Transverse colon (tissue), 4 donors: ENCODE data around the gene RERGL. TPM values are rescaled to one million over a fixed set of nuclear protein-coding genes. Genes with fewer than 3 reads are reported as not detected.
"Not testable (repeated sequence)": the region's sequence is repeated elsewhere in the genome, so short reads cannot be mapped to it uniquely, and the experiment has no call there.

Experiments used
- DNase-seq: peaks from one replicate; pipeline ENCODE4 v3.0.0-alpha.2; 2019
- H3K27ac ChIP-seq, 4 donors: fragments of 200-600 bp; sonication (generic); 2 replicates each; pipeline ENCODE4 v1.5.1; 2016 to 2018; ENCODE audit warnings: inconsistent platforms in 4 of 4
- H3K27me3 ChIP-seq: fragments of 200-600 bp; sonication (generic); 2 replicates; pipeline ENCODE4 v1.5.1; 2017; ENCODE audit warnings: inconsistent platforms
- H3K36me3 ChIP-seq, 4 donors: fragments of 200-600 bp; sonication (generic); 2 replicates each; pipeline ENCODE4 v1.5.1; 2017 to 2019; ENCODE audit warnings: inconsistent platforms in 4 of 4
- H3K4me1 ChIP-seq, 4 donors: fragments of 200-600 bp; sonication (generic); 2 replicates each; pipeline ENCODE4 v1.5.1; 2017 to 2020; ENCODE audit warnings: inconsistent platforms in 4 of 4
- H3K4me3 ChIP-seq, 4 donors: fragments of 200-600 bp; sonication (generic); 1 replicate in 1 of 4; 2 replicates in 3 of 4; pipeline versions ENCODE4 v1.5.1 to v1.6.1; 2017 to 2019; ENCODE audit warnings: inconsistent platforms in 4 of 4
- H3K9me3 ChIP-seq, 2 donors: fragments of 200-600 bp; sonication (generic); 2 replicates each; pipeline ENCODE4 v1.5.1; 2017 to 2019; ENCODE audit warnings: inconsistent platforms in 2 of 2
- CTCF ChIP-seq, 5 experiments: fragments of 200-600 bp in 3 of 5; fragments of 450-650 bp in 2 of 5; sonication (generic) in 3 of 5; IDR thresholded peaks; 1 replicate in 2 of 5; 2 replicates in 3 of 5; pipeline ENCODE4 v1.5.1; 2016 to 2017; ENCODE audit warnings: antibody characterized with exemption in 5 of 5, inconsistent platforms in 3 of 5, mild to moderate bottlenecking in 2 of 5, moderate library complexity in 1 of 5
- EP300 ChIP-seq: sonication (generic); formaldehyde crosslinking; IDR thresholded peaks from one replicate; pipeline ENCODE4 v1.6.1; 2017; ENCODE audit warnings: antibody characterized with exemption, low read depth
- POLR2A ChIP-seq: fragments of 450-650 bp; IDR thresholded peaks from one replicate; pipeline ENCODE4 v1.6.1; 2016; ENCODE audit warnings: antibody characterized with exemption, mild to moderate bottlenecking, moderate library complexity
- POLR2AphosphoS5 ChIP-seq, 3 donors: sonication (generic); formaldehyde crosslinking; IDR thresholded peaks; one replicate each; pipeline ENCODE4 v1.6.1; 2016; ENCODE audit warnings: antibody characterized with exemption in 3 of 3
- WGBS, 2 donors: methylation state at CpG; one replicate each; pipeline ENCODE4 v1.1.5; 2018; ENCODE audit warnings: low coverage in 1 of 2; 5-methylcytosine and 5-hydroxymethylcytosine counted together
- in situ Hi-C, 4 donors: fragments of 200-750 bp; cut with MboI; loops; one replicate each; pipeline versions ENCODE4 v1.15.0 to v1.15.1; 2017; ENCODE audit warnings: low sequenced_read_pairs in 3 of 4, low pct_ligation_motif_present in 1 of 4, low pct_unique_long_range_greater_than_20kb in 1 of 4
- intact Hi-C: fragments of 100-400 bp; cut with DNase I; formaldehyde crosslinking; loops from one replicate; pipeline ENCODE4 v1.15.1; 2023; ENCODE audit warnings: low total_unique reads
- total RNA-seq, 4 donors: library from RNA; depleted of rRNA; stranded (reverse); fragments of >200 nt; gene quantifications; one replicate each; pipeline ENCODE4 v1.1.0, GENCODE V29; 2016

Gene RERGL
- total RNA-seq, 4 donors from 2014 or later: 1.1 to 1.5 (median 1.2) TPM; not detected in 1

- Histone ChIP-seq H3K27ac (no peak overlapping the region), H3K9me3 (no peaks in the 10 kb centered on the region), H3K4me1 (no peaks in the 10 kb centered on the region), H3K36me3 (no peaks in the 10 kb centered on the region), H3K4me3 (no peak overlapping the region), H3K27me3 (no peaks in the 10 kb centered on the region)
- in situ Hi-C loops (no loop called here), intact Hi-C loops (no loop called here)
- no peak for TF ChIP-seq EP300
- TF ChIP-seq POLR2A: no peak
- no peak for TF ChIP-seq CTCF (IDR thresholded peaks at IDR 0.05)
- no peak for TF ChIP-seq POLR2AphosphoS5 (IDR thresholded peaks at IDR 0.05)
- WGBS, 2 donors: 74 to 86% methylated on average over 5 to 14 of the region's 14 CpGs
- no peak for DNase-seq
These were observed 17.3 kb downstream of the RERGL start for GRCh38 chr12:18072723-18073122.

GRCh38 chr12:18071336-18071735, 18.7 kb downstream of the RERGL start:
- Histone ChIP-seq H3K27me3 (no peaks in the 10 kb centered on the region), H3K4me1 (no peaks in the 10 kb centered on the region), H3K4me3 (no peak overlapping the region), H3K36me3 (no peaks in the 10 kb centered on the region), H3K9me3 (no peaks in the 10 kb centered on the region), H3K27ac (no peak overlapping the region)
- intact Hi-C loops (no loop called here), in situ Hi-C loops (no loop called here)
- no peak for DNase-seq
- no peak for TF ChIP-seq CTCF (IDR thresholded peaks at IDR 0.05)
- no peak for TF ChIP-seq POLR2A
- no peak for TF ChIP-seq EP300
- no peak for TF ChIP-seq POLR2AphosphoS5 (IDR thresholded peaks at IDR 0.05)
- 65 to 67% methylated on average over 4 of the region's 4 CpGs for WGBS, 2 donors

- no peaks in the 10 kb centered on the region for H3K36me3 ChIP-seq
- WGBS, 2 donors: 31 to 60% methylated on average over 3 of the region's 3 CpGs
- no peak for DNase-seq
- H3K4me1 ChIP-seq: no peaks in the 10 kb centered on the region
- TF ChIP-seq CTCF (IDR thresholded peaks at IDR 0.05): no peak
- TF ChIP-seq POLR2A: no peak
- TF ChIP-seq POLR2AphosphoS5 (IDR thresholded peaks at IDR 0.05): no peak
- TF ChIP-seq EP300: no peak
- intact Hi-C loops (no loop called here), in situ Hi-C loops (no loop called here)
- no peaks in the 10 kb centered on the region for H3K27me3 ChIP-seq
- no peaks in the 10 kb centered on the region for H3K9me3 ChIP-seq
- no peak overlapping the region for H3K4me3 ChIP-seq
- H3K27ac ChIP-seq: no peak overlapping the region
These were observed 21.6 kb downstream of the RERGL start for GRCh38 chr12:18068355-18068754.

GRCh38 chr12:18066666-18067065, 23.3 kb downstream of the RERGL start:
- Histone ChIP-seq H3K27me3 (no peaks in the 10 kb centered on the region), H3K4me3 (no peak overlapping the region), H3K9me3 (no peaks in the 10 kb centered on the region), H3K4me1 (no peaks in the 10 kb centered on the region), H3K36me3 (no peaks in the 10 kb centered on the region), H3K27ac (no peak overlapping the region)
- 28 to 40% methylated on average over 4 of the region's 4 CpGs for whole genome bisulfite sequencing, 2 donors
- intact Hi-C loops (no loop called here), in situ Hi-C loops (no loop called here)
- TF ChIP-seq EP300 (no peak), POLR2AphosphoS5 (IDR thresholded peaks at IDR 0.05) (no peak), CTCF (IDR thresholded peaks at IDR 0.05) (no peak), POLR2A (no peak)
- no peak for DNase-seq

- DNase-seq, H3K9me3 ChIP-seq, H3K27me3 ChIP-seq, H3K27ac ChIP-seq, intact Hi-C loops, H3K4me1 ChIP-seq, H3K4me3 ChIP-seq, H3K36me3 ChIP-seq, in situ Hi-C loops: not testable (repeated sequence)
- 85% methylated on average over 4 of the region's 4 CpGs; no CpG with 5 or more reads in 1 of the 2 donors for WGBS, 2 donors
These were observed 27.1 kb downstream of the RERGL start for GRCh38 chr12:18062867-18063266.
